SK-N-MC (cell line): ENCODE data around the gene CRACR2B.

ENCODE experiments used
- DNase-seq: peaks from one replicate; pipeline ENCODE4 v3.0.0-alpha.2; 2011; ENCODE audit warnings: low read depth, low spot score
- H3K27ac ChIP-seq: fragments of 200-600 bp; sonication (generic); 2 replicates; pipeline ENCODE4 v1.5.1; 2016; ENCODE audit warnings: mixed run types
- H3K36me3 ChIP-seq: fragments of 200-600 bp; sonication (generic); 2 replicates; pipeline ENCODE4 v1.6.1; 2017; ENCODE audit warnings: antibody characterized with exemption, low read length, mixed read lengths; ENCODE audit not compliant: insufficient read depth
- H3K4me3 ChIP-seq: fragments of 200-600 bp; sonication (generic); 2 replicates; pipeline ENCODE4 v1.5.1; 2016
- H3K9ac ChIP-seq: fragments of 200-600 bp; sonication (generic); 2 replicates; pipeline ENCODE4 v1.8.0; 2017; ENCODE audit warnings: mixed run types, mixed read lengths; ENCODE audit not compliant: insufficient read length
- H3K9me3 ChIP-seq: fragments of 200-600 bp; sonication (generic); 2 replicates; pipeline ENCODE4 v1.6.1; 2017; ENCODE audit warnings: low read depth, mild to moderate bottlenecking, antibody characterized with exemption, low read length, moderate library complexity, mixed read lengths
- EZH2 ChIP-seq: fragments of 200-600 bp; sonication (generic); IDR thresholded peaks from one replicate; pipeline ENCODE4 v1.6.1; 2017; ENCODE audit warnings: antibody characterized with exemption
- FOXP2 ChIP-seq: optimal IDR thresholded peaks from 2 replicates; pipeline ENCODE3; 2011; ENCODE audit warnings: mild to moderate bottlenecking, moderate library complexity; ENCODE audit not compliant: insufficient read depth; ENCODE audit errors: extremely low read length, control extremely low read depth
- POLR2AphosphoS5 ChIP-seq: IDR thresholded peaks from 2 replicates; pipeline ENCODE4 v1.6.1; 2012; ENCODE audit warnings: mild to moderate bottlenecking, low read depth, low read length, borderline replicate concordance

The CRACR2B gene

DNA sequence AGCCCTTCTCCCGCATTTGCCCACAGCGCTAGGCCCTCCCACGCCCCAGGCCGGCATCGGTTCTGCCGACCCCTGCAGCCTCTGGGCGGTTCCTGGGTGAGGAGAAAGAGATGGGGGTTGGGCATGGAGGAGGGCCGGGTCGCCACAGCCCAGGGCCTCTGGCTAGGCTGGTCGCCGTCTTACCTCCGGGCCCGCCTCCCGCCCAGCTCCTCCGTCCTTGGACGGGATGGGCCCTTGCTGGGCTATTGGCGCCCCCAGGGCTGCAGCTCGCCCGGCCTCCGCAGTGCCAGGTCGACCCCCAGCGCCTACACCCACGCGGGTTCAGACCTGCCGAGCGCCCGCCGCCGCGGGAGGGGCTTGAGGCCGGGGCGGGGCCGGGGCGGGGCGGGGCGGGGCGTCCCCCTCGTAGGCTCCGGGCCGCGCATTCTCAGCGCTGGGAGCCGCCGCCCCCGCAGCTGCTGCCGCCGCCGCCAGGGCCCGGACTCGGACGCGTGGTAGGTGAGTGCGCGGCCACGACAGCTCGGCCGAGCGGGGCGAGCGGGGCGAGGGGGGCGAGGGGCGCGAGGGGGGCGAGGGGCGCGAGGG is 4.9 kb downstream of the CRACR2B start, which contains the start of gene CD151:
TSS of gene CD151 (plus strand) at position 424 of the 585 bp plus-strand sequence. CDS start 3,118 bp downstream, outside the sequence.
- Histone ChIP-seq H3K4me3 (peak within 1 kb of the TSS; percentile 84), H3K27ac (no peak within 1 kb of the TSS), H3K9me3 (no peaks in the 10 kb centered on the region), H3K9ac (peak within 1 kb of the TSS; percentile 67), H3K36me3 (peaks cover 10% of the 10 kb centered on the region; the same call in 1 of the 2 replicates)
- DNase-seq = no peak
- TF ChIP-seq POLR2AphosphoS5 = peak; percentile 60; the same call in 1 of the 2 replicates
- TF ChIP-seq FOXP2 = no peak
- no peak for TF ChIP-seq EZH2

GRCh38 chr11:833114-833791 is 5.5 kb downstream of the CRACR2B start:
- H3K4me3 ChIP-seq = peak overlapping the region; percentile 78
- TF ChIP-seq POLR2AphosphoS5 (no peak), EZH2 (no peak), FOXP2 (no peak)
- no peak for DNase-seq
- no peaks in the 10 kb centered on the region for H3K9me3 ChIP-seq
- H3K27ac ChIP-seq = no peak overlapping the region
- H3K36me3 ChIP-seq = peaks cover 15% of the 10 kb centered on the region; the same call in 1 of the 2 replicates
- H3K9ac ChIP-seq = peak overlapping the region; percentile 67

GRCh38 chr11:833849-834311 is 6.2 kb downstream of the CRACR2B start:
- DNase-seq = no peak
- Histone ChIP-seq H3K36me3 (peaks cover 20% of the 10 kb centered on the region), H3K9ac (peak overlapping the region; percentile 67), H3K9me3 (no peaks in the 10 kb centered on the region), H3K27ac (no peak overlapping the region), H3K4me3 (peak overlapping the region; percentile 78)
- TF ChIP-seq EZH2 (no peak), POLR2AphosphoS5 (no peak), FOXP2 (no peak)

DNA sequence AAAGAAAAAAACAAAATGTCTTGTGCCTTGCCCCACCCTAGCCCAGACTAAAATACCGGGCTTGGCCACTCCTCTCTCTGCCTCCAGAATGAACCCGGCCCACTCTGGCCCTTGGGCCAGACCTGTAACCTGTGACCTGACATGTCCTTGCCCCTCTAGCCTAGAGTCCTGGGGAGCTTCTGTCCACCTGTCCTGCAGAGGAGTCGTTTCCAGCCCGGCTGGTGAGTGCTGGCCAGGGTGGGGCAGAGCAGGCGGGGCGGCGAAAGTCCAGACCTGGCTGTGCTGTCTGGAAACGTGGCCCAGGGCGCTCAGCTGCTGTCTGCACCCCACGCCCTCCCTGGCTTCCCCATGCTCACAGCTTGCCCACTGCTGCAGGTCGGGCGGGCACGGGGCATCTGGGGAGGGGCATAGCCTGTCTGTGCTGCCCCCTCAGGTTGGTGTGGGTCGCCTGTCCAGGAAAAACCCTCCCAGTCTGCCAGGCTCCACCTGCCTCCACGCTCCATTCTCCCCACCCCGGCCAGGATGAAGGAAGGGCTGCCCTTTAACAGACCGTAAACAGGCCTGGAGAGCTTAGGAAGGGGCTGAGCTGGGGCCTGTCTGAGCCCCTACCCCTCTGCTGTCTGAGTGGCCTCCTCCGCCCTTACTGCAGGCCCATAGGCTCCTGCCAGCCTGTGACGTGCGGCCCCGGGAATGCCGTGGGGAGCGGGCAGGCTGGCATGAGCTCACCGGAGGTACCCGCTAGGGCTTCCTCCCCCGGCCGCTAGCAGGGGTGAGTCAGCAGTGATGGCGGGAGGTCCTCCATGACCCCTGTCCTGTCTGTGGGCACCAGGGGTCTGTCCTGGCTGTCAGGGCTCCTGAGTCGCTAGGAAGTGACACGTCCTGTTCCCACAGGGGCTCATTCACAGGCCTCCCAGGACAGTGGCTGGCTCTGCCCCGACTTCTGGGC is 6.9 kb downstream of the CRACR2B start:
- no peak overlapping the region for H3K4me3 ChIP-seq
- TF ChIP-seq EZH2 (no peak), FOXP2 (no peak), POLR2AphosphoS5 (no peak)
- no peak overlapping the region for H3K27ac ChIP-seq
- no peak overlapping the region for H3K9ac ChIP-seq
- no peak for DNase-seq
- H3K9me3 ChIP-seq = no peaks in the 10 kb centered on the region
- peaks cover 28% of the 10 kb centered on the region for H3K36me3 ChIP-seq

DNA sequence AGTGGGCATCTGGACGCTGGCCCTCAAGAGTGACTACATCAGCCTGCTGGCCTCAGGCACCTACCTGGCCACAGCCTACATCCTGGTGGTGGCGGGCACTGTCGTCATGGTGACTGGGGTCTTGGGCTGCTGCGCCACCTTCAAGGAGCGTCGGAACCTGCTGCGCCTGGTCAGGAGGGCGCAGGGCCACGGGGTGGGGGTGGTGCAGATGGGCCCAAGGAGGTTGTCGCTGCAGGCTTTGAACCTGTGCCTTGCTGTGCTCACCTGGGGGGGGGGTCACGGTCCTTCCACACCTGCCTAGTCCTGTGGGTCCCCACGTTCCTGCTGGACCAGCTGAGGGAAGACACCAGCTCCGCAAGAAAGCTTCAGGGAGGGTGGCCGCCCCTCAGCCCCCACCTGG is 8.6 kb downstream of the CRACR2B start:
- peaks cover 37% of the 10 kb centered on the region for H3K36me3 ChIP-seq
- DNase-seq = no peak
- no peaks in the 10 kb centered on the region for H3K9me3 ChIP-seq
- no peak overlapping the region for H3K27ac ChIP-seq
- no peak for TF ChIP-seq POLR2AphosphoS5
- no peak for TF ChIP-seq EZH2
- TF ChIP-seq FOXP2 = no peak
- no peak overlapping the region for H3K9ac ChIP-seq
- no peak overlapping the region for H3K4me3 ChIP-seq

DNA sequence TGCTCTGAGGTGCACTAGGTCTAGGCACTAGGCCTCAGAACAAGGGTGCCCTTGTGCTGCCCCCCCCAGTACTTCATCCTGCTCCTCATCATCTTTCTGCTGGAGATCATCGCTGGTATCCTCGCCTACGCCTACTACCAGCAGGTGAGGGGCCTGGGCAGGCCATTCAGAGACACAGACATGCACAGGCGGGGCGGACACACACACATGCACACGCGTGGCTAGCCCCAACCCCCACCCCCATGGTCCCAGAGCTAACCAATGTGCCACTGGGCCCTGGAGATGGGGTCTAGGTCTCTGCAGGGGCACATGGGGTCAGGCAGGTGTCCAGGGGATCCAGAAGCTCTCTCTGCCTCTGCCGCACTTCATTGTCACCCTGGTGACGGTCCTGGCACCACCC is 9.0 kb downstream of the CRACR2B start:
- no peak overlapping the region for H3K27ac ChIP-seq

GRCh38 chr11:837189-837989 is 9.7 kb downstream of the CRACR2B start:
- Histone ChIP-seq H3K27ac (no peak overlapping the region), H3K9ac (no peak overlapping the region), H3K36me3 (peaks cover 37% of the 10 kb centered on the region), H3K9me3 (no peaks in the 10 kb centered on the region), H3K4me3 (no peak overlapping the region)
- TF ChIP-seq POLR2AphosphoS5 (peak; percentile 55), FOXP2 (no peak), EZH2 (no peak)
- DNase-seq = no peak

More for the DNA sequence above, 9.0 kb downstream of the CRACR2B start:
- H3K36me3 ChIP-seq = peaks cover 37% of the 10 kb centered on the region
- DNase-seq = no peak
- no peaks in the 10 kb centered on the region for H3K9me3 ChIP-seq
- no peak overlapping the region for H3K4me3 ChIP-seq
- TF ChIP-seq FOXP2 = no peak
- TF ChIP-seq EZH2 = no peak
- no peak for TF ChIP-seq POLR2AphosphoS5
- H3K9ac ChIP-seq = no peak overlapping the region
